Esophagus (tissue), 2 donors: ENCODE results near the gene ZNF408. TPM values are rescaled to one million over a fixed set of nuclear protein-coding genes. Genes with fewer than 3 reads are reported as not detected.

Experiments
- H3K27ac ChIP-seq, 2 donors: one replicate each; pipeline ENCODE4 v1.5.1; 2013; ENCODE audit warnings: low read depth in 2 of 2, mild to moderate bottlenecking in 2 of 2, inconsistent platforms in 1 of 2, low read length in 1 of 2, moderate library complexity in 1 of 2
- H3K27me3 ChIP-seq, 2 donors: one replicate each; pipeline ENCODE4 v1.6.1; 2013; ENCODE audit warnings: low read length in 2 of 2, control low read depth in 1 of 2, mild to moderate bottlenecking in 1 of 2; ENCODE audit not compliant: insufficient read depth in 2 of 2, control insufficient read depth in 1 of 2
- H3K36me3 ChIP-seq, 2 donors: one replicate each; pipeline ENCODE4 v1.6.1; 2013; ENCODE audit warnings: low read length in 1 of 2; ENCODE audit not compliant: control insufficient read depth in 2 of 2, insufficient read depth in 2 of 2
- H3K4me1 ChIP-seq, 2 donors: one replicate each; pipeline ENCODE4 v1.6.1; 2013; ENCODE audit warnings: low read length in 1 of 2; ENCODE audit not compliant: control insufficient read depth in 2 of 2, insufficient read depth in 2 of 2
- H3K4me3 ChIP-seq, 2 donors: one replicate each; pipeline ENCODE4 v1.5.1; 2013; ENCODE audit warnings: low read length in 2 of 2, mild to moderate bottlenecking in 2 of 2, low read depth in 1 of 2, moderate library complexity in 1 of 2
- H3K9me3 ChIP-seq, 2 donors: one replicate each; pipeline ENCODE4 v1.6.1; 2013; ENCODE audit warnings: mild to moderate bottlenecking in 2 of 2, low read depth in 1 of 2, low read length in 1 of 2, moderate library complexity in 1 of 2; ENCODE audit not compliant: control insufficient read depth in 2 of 2, insufficient read depth in 1 of 2
- WGBS, 2 donors: extraction: QIAGEN DNeasy Blood & Tissue Kit; methylation state at CpG; one replicate each; pipeline ENCODE4 v1.1.7; 2013; 5-methylcytosine and 5-hydroxymethylcytosine counted together
- polyA plus RNA-seq, 2 donors: library from polyadenylated mRNA; stranded (reverse); fragments of 200-250 nt; gene quantifications; one replicate each; pipeline ENCODE4 v1.2.3, GENCODE V29; 2013
- donor health status: healthy with polysubstance abuse.
- donor health status: Bipolar disorder and iron deficiency.

The ZNF408 gene
- polyA plus RNA-seq, 2 donors = 7.8 to 8.1 TPM

DNA sequence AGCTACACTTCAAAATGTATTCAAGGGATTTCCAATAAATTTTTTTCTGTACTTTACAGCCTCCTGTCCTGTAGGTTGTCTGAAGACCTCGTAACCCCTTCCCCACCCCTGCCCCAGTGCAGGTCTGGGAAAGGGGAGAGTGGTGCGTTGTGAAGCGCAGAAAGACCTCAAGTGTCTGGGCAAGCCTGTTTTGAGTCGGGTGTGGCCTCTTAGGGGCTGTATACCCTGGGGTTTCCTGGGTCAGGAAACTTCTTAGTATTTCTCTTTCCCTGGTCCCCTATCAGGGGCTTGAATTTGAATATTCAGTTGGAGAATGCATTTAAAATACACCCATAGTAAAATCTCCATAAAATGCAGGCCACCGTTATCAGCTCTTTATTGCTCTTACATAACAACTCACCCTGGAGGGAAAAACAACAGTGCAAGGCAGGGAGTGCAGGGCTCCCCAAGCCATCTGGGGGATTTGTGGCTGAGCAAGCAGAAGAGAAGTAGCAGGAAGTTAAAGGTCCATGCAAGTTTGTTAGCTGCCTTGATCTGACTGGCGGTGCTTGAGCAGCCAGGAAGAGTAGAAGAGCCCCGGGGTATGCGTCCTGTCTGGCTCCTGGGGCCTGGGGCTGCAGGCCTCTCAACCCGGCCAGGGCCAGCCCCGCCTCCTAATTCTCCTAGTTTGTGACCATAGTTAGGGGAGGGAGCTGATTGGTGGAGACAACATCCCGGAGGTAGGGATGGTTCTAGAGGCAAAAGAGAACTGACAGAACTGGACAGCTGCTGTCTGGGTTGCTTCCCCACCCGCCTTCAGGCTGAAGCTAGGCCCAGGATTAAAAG, 26.2 kb upstream of the ZNF408 start:
- H3K4me3 ChIP-seq = no peak overlapping the region
- no peaks in the 10 kb centered on the region for H3K27me3 ChIP-seq
- H3K27ac ChIP-seq = peak overlapping the region; percentile 88 to 94
- WGBS, 2 donors = 32 to 45% methylated on average over 12 of the region's 12 CpGs
- H3K4me1 ChIP-seq = peaks cover 3 to 31% of the 10 kb centered on the region in 2 donors
- peaks cover 26 to 42% of the 10 kb centered on the region in 2 donors for H3K36me3 ChIP-seq
- no peaks in the 10 kb centered on the region for H3K9me3 ChIP-seq

DNA sequence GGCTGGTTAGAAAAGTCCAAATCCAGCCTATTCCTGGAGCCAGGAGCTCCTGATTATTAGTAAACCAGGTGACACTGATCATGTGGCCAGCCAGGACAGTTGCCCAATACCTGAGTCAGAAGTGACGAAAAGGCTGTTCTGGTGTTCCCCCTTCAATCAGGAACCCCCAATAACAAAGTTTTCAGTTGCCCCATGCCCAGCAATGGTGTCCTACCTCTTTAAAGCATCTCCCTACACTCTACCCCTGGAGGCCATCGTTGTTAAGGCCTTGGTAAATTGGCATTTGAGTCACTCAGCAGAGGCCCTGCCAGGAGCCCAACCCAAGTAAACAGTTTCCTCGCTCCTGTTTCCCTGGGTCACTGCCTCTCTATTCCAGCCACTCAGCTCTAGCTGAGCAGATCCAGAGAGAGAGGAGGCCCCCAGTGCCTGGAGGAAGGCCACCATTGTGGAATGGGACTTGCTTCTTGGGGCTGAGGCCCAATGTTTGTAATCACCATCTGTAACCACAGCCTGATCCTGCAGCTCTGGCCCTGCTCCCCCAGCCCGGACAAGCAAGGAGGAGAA, 25.5 kb upstream of the ZNF408 start:
- peak overlapping the region; percentile 88 to 94 for H3K27ac ChIP-seq
- H3K27me3 ChIP-seq = no peaks in the 10 kb centered on the region
- H3K4me3 ChIP-seq = no peak overlapping the region
- H3K36me3 ChIP-seq = peaks cover 30 to 46% of the 10 kb centered on the region in 2 donors
- H3K4me1 ChIP-seq = peaks cover 3 to 31% of the 10 kb centered on the region in 2 donors
- H3K9me3 ChIP-seq = no peaks in the 10 kb centered on the region
- WGBS, 2 donors = 21 to 23% methylated on average over 4 of the region's 4 CpGs

DNA sequence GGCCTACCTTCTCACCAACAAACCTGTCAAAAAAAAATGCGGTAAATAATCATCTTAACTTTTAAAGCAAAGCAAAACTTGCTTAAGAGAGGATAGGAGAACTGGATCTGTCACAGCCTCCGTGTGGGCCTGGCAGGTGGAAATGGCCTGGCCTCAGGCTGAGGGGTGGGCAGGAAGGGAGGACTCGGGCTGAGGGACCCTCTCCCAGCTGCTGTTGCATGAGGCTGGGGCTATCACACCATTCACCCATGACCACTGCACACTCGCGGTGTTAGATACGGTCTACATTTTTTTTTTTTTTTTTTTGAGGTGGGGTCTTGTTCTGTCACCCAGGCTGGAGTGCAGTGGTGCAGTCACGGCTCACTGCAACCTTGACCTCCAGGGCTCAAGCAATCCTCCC, 24.9 kb upstream of the ZNF408 start:
- Histone ChIP-seq H3K4me1 (peaks cover 3 to 31% of the 10 kb centered on the region in 2 donors), H3K9me3 (no peaks in the 10 kb centered on the region), H3K27ac (peak overlapping the region; percentile 88 to 94), H3K27me3 (no peaks in the 10 kb centered on the region), H3K4me3 (no peak overlapping the region), H3K36me3 (peaks cover 32 to 51% of the 10 kb centered on the region in 2 donors)
- 66 to 67% methylated on average over 7 of the region's 7 CpGs for WGBS, 2 donors

DNA sequence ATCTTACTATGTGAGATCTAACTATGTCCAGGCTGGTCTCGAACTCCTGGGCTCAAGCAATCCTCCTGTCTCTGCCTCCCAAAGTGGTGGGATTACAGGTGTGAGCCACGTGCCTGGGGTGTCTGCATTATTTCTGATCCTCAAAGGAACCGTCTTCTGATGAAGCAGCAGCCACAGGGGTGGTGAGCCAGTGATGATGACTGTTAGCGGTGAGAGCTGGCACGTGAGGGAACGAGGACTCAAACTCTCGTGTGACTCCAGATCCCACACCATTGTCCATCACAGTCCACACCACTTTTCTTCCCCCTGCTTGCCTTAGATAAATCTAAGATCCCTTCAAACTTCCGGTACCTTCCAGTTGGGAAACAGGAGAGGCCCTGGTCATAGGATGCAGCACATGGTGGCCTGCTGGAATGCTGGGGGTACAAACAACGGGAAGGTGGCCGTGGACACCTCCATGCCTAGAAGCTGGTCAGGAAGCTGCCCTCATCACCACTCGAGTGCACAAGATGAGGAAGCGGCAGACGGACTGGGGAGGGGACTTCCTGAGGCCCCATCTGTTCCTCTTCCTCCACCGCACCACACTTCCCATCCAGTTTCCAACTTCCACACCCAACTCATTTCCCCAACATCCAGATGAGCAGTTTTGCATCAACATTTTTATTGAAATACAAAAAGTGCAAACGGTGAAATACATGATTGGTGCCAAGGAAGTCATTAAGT, 24.2 kb upstream of the ZNF408 start:
- 72 to 76% methylated on average over 15 of the region's 15 CpGs for WGBS, 2 donors
- no peaks in the 10 kb centered on the region for H3K27me3 ChIP-seq
- peaks cover 3 to 31% of the 10 kb centered on the region in 2 donors for H3K4me1 ChIP-seq
- H3K4me3 ChIP-seq = no peak overlapping the region
- H3K9me3 ChIP-seq = no peaks in the 10 kb centered on the region
- peaks cover 33 to 55% of the 10 kb centered on the region in 2 donors for H3K36me3 ChIP-seq
- peak overlapping the region in 1 of 2 donors; percentile 27 for H3K27ac ChIP-seq

DNA sequence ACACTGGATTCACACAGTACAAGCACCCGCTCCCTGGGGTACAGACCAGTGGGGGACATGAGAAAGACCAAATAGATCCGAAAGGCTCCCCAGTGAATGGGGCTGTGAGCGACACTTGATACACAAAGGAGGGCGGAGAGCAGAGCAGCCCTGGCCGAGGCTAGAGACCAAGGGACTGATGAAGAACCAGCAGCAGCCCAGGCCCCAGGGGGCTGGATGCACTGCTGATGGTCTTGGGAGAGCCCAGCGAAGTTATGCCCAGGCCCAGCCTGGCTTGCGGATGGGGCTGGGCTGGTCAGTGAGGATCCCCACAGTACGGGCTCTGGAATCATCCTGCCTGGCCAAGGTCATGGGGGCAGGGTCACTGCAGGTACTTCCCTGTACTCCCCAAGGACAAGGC, 23.7 kb upstream of the ZNF408 start:
- no peak overlapping the region for H3K4me3 ChIP-seq
- H3K27me3 ChIP-seq = no peaks in the 10 kb centered on the region
- H3K4me1 ChIP-seq = peaks cover 3 to 31% of the 10 kb centered on the region in 2 donors
- no peak overlapping the region for H3K27ac ChIP-seq
- H3K36me3 ChIP-seq = peaks cover 27 to 57% of the 10 kb centered on the region in 2 donors
- 88 to 90% methylated on average over 8 of the region's 8 CpGs for WGBS, 2 donors
- no peaks in the 10 kb centered on the region for H3K9me3 ChIP-seq

DNA sequence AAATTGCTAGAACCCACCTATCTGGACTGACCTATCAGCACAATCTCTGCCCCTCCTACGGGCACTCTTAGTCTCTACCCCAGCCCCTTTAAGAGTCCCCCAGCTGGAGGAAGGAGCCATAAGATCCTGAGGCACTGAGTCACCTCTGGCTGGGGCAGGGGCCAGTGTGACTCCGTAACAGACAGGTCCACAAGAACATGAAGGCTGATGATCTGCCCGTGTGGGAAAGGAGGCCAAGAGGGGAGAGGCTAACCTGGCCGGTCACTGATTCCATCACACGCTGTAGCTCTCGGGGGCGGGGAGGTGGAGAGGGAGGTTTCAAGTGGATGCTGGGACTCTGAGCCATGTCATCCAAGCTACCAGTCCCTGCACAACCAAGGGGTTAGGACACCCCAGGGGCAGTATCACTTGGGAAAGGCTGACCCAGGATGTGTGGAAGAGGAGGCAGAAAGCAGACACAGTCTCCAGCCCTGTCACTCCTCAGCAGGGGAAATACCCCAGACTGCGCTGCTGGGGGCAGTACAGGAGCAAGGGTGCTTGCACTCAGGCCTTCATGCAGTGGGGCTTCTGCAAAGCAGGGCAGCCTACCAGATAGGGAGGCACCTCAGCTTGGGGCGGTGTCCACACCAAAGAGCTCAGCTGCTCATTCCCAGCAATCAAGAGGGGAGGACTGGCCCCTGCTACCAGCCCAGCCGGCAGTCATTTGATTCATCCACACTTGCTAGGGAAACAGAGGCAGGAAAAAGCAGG, 22.7 kb upstream of the ZNF408 start:
- no peaks in the 10 kb centered on the region for H3K27me3 ChIP-seq
- H3K9me3 ChIP-seq = no peaks in the 10 kb centered on the region
- peaks cover 20 to 54% of the 10 kb centered on the region in 2 donors for H3K36me3 ChIP-seq
- H3K4me1 ChIP-seq = peaks cover 3 to 25% of the 10 kb centered on the region in 2 donors
- H3K27ac ChIP-seq = no peak overlapping the region
- 82 to 84% methylated on average over 9 to 10 of the region's 10 CpGs for WGBS, 2 donors
- no peak overlapping the region for H3K4me3 ChIP-seq

DNA sequence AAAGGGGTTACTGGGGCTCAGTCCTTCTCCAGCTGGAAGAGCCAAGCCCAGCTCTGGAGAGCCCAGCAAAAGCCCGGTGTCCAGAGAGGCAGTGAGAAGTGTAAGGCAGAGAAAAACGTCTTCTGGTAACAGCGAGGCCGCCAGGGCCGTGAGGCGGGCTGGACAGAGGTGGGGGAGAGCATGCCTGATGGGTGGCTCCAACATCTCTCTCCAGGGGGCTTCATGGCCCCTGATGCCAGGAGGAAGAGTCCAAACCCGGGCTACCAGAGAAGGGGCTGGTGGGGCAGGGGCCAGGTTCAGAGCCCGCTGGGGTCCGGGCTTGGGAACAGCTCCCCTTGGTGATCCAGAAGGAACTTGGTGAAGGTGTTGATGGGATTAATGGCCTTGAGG, 22.1 kb upstream of the ZNF408 start:
- H3K9me3 ChIP-seq = no peaks in the 10 kb centered on the region
- no peaks in the 10 kb centered on the region for H3K27me3 ChIP-seq
- no peak overlapping the region for H3K4me3 ChIP-seq
- 90 to 92% methylated on average over 9 of the region's 9 CpGs for WGBS, 2 donors
- peaks cover 3 to 19% of the 10 kb centered on the region in 2 donors for H3K4me1 ChIP-seq
- peaks cover 20 to 53% of the 10 kb centered on the region in 2 donors for H3K36me3 ChIP-seq
- no peak overlapping the region for H3K27ac ChIP-seq

DNA sequence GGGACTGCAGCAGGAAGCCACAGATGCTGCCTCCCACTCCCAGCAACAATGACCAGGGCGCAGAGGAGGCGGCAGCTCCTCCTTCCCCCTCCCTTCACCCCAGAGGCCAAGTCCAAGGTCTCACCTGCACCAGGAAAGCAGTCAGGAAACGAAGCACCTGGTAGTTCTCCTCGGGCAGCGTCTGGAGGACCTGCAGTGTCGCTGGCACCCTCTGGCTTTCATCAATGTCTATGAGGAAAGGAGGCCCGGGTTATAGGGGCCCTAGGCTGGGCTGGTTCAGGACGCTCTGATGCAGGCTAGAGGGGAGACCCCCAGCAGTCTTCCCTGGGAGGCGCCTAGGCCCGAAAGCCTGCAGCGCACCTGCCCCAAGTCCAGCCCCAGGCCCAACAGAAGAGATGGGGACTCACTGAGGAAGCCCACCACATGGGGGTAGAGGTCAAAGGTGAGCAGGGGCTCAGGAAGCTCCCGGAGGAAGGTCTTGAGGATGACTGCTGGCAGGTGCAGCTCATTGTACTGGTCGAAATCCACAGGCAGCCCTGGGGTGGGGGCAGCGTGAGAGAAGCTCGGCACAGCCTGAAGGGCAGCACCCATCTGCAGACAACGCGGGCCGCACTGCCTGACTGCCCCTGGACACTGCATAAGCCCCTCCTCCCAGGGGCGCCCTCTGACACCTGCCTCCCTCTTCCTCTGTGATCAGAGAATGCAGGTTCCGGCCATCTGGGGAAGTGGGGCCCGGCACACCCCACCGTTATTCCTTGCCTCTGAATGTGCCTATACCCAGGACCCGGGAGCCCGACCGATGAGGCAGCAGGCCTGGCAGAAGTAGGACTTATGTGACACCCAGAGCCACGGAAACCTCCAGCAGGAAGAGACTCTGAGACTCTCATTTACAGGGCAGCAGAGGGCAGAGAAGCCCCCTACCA, 21.3 kb upstream of the ZNF408 start:
- Histone ChIP-seq H3K9me3 (no peaks in the 10 kb centered on the region), H3K27me3 (no peaks in the 10 kb centered on the region), H3K4me3 (no peak overlapping the region), H3K4me1 (peaks cover 3 to 17% of the 10 kb centered on the region in 2 donors), H3K27ac (no peak overlapping the region), H3K36me3 (peaks cover 20 to 54% of the 10 kb centered on the region in 2 donors)
- 84 to 90% methylated on average over 26 of the region's 26 CpGs for WGBS, 2 donors
